ENCODE data around the gene GRM7. TPM values are rescaled to one million over a fixed set of nuclear protein-coding genes. Genes with fewer than 3 reads are reported as not detected.

The GRM7 gene
- polyA plus RNA-seq, 3 donors = not detected

GRCh38 chr3:7275396-7275795 is 414.5 kb downstream of the GRM7 start:
- Histone ChIP-seq H3K4me1 (ENCODE audit: control insufficient read depth in 1 of 2, insufficient read depth in 2 of 2, low read length in 2 of 2) (no peaks in the 10 kb centered on the region), H3K27ac (ENCODE audit: low read depth in 1 of 2, low read length in 2 of 2) (no peak overlapping the region), H3K9me3 (replicated peaks in 1 of 2; ENCODE audit: control insufficient read depth in 1 of 2, insufficient read depth in 1 of 2, low read length in 2 of 2) (no peaks in the 10 kb centered on the region), H3K36me3 (replicated peaks in 1 of 2; ENCODE audit: control insufficient read depth in 1 of 2, insufficient read depth in 2 of 2, low read length in 2 of 2) (no peaks in the 10 kb centered on the region), H3K9ac (ENCODE audit: insufficient read depth, low read length, poor library complexity, severe bottlenecking) (no peak overlapping the region), H3K27me3 (ENCODE audit: control insufficient read depth in 2 of 2, insufficient read depth in 2 of 2, low read length in 2 of 2) (no peaks in the 10 kb centered on the region), H4K20me1 (ENCODE audit: insufficient read depth, low read length) (no peaks in the 10 kb centered on the region), H3K4me2 (replicated peaks; ENCODE audit: extremely low read depth, low read length, poor library complexity, severe bottlenecking) (no peak overlapping the region), H3K79me2 (ENCODE audit: insufficient read depth, low read length) (no peaks in the 10 kb centered on the region), H2AFZ (ENCODE audit: insufficient read depth, low read depth, low read length, poor library complexity, severe bottlenecking) (no peak overlapping the region), H3K4me3 (replicated peaks in 1 of 3; ENCODE audit: low read depth in 2 of 3, low read length in 3 of 3) (no peak overlapping the region)
- Mint-ChIP-seq H3K27me3 (ENCODE audit: low read depth in 3 of 3) (peaks cover 0 to 2% (median 0%) of the 10 kb centered on the region in 3 donors), H3K4me3 (no peak overlapping the region), H3K36me3 (no peaks in the 10 kb centered on the region), H3K27ac (no peak overlapping the region), H3K9me3 (peaks cover 0 to 2% (median 0%) of the 10 kb centered on the region in 7 donors), H3K4me1 (no peaks in the 10 kb centered on the region)
- TF ChIP-seq, protein P1, sequence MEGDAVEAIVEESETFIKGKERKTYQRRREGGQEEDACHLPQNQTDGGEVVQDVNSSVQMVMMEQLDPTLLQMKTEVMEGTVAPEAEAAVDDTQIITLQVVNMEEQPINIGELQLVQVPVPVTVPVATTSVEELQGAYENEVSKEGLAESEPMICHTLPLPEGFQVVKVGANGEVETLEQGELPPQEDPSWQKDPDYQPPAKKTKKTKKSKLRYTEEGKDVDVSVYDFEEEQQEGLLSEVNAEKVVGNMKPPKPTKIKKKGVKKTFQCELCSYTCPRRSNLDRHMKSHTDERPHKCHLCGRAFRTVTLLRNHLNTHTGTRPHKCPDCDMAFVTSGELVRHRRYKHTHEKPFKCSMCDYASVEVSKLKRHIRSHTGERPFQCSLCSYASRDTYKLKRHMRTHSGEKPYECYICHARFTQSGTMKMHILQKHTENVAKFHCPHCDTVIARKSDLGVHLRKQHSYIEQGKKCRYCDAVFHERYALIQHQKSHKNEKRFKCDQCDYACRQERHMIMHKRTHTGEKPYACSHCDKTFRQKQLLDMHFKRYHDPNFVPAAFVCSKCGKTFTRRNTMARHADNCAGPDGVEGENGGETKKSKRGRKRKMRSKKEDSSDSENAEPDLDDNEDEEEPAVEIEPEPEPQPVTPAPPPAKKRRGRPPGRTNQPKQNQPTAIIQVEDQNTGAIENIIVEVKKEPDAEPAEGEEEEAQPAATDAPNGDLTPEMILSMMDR (IDR thresholded peaks at IDR 0.05) = no peak
- DNase-seq = no peak
- WGBS (ENCODE audit: insufficient coverage) = no CpG with 5 or more reads among the region's 2 CpGs
- intact Hi-C loops (cut with micrococcal nuclease) = no loop called here

GRCh38 chr3:7280318-7280717 is 419.4 kb downstream of the GRM7 start:
- H3K4me3 ChIP-seq (replicated peaks in 1 of 3; ENCODE audit: low read depth in 2 of 3, low read length in 3 of 3) = no peak overlapping the region
- TF ChIP-seq, protein P1 (IDR thresholded peaks at IDR 0.05) = no peak
- peaks cover 0 to 2% (median 0%) of the 10 kb centered on the region in 3 donors for H3K27me3 Mint-ChIP-seq (ENCODE audit: low read depth in 3 of 3)

More at GRCh38 chr3:7280318-7280717, 419.4 kb downstream of the GRM7 start:
- Histone ChIP-seq H4K20me1 (ENCODE audit: insufficient read depth, low read length) (no peaks in the 10 kb centered on the region), H3K27ac (ENCODE audit: low read depth in 1 of 2, low read length in 2 of 2) (no peak overlapping the region), H3K4me1 (ENCODE audit: control insufficient read depth in 1 of 2, insufficient read depth in 2 of 2, low read length in 2 of 2) (no peaks in the 10 kb centered on the region), H3K36me3 (replicated peaks in 1 of 2; ENCODE audit: control insufficient read depth in 1 of 2, insufficient read depth in 2 of 2, low read length in 2 of 2) (no peaks in the 10 kb centered on the region), H3K9ac (ENCODE audit: insufficient read depth, low read length, poor library complexity, severe bottlenecking) (no peak overlapping the region), H3K27me3 (ENCODE audit: control insufficient read depth in 2 of 2, insufficient read depth in 2 of 2, low read length in 2 of 2) (no peaks in the 10 kb centered on the region), H2AFZ (ENCODE audit: insufficient read depth, low read depth, low read length, poor library complexity, severe bottlenecking) (no peak overlapping the region), H3K4me2 (replicated peaks; ENCODE audit: extremely low read depth, low read length, poor library complexity, severe bottlenecking) (no peak overlapping the region), H3K9me3 (replicated peaks in 1 of 2; ENCODE audit: control insufficient read depth in 1 of 2, insufficient read depth in 1 of 2, low read length in 2 of 2) (no peaks in the 10 kb centered on the region), H3K79me2 (ENCODE audit: insufficient read depth, low read length) (no peaks in the 10 kb centered on the region)
- Mint-ChIP-seq H3K4me3 (no peak overlapping the region), H3K4me1 (no peaks in the 10 kb centered on the region), H3K36me3 (no peaks in the 10 kb centered on the region), H3K9me3 (peaks cover 0 to 2% (median 0%) of the 10 kb centered on the region in 7 donors), H3K27ac (no peak overlapping the region)
- DNase-seq = no peak
- intact Hi-C loops (cut with micrococcal nuclease) = no loop called here
- 100% methylated on average over 1 of the region's 4 CpGs for WGBS (ENCODE audit: insufficient coverage)

Data from CD14-positive monocyte (primary cell).